ENCODE measurements around the gene EGLN1. TPM values are rescaled to one million over a fixed set of nuclear protein-coding genes. Genes with fewer than 3 reads are reported as not detected.

The EGLN1 gene
- total RNA-seq, 4 donors from 2014 or later: 42.5 to 67.5 (median 56.7) TPM

DNA sequence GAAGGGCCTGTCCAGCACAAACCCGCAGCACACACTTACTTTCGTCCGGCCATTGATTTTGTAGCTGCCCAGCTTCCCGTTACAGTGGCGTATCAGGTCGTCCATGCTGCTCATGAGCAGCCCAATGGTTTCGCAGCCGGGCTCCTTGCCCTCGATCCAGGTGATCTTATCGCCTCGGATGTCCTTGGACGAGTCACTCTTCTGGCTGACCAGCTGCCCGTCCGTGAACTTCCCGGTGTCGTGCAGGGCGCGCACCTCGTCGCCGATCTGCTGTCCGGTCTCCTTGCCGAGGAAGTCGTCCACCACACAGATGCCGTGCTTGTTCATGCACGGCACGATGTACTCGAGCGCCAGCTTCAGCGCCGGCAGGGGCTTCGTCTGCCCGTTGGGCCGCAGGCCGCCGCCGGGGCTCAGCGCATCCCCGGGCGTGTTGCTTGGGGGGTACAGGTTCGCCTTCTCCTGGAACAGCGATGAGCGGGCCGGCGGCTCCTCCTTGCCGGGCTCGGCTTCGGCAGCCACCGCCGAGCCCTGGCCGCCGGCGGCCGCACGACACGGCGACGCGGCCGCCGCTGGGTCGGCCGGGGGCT, 1.0 kb downstream of the EGLN1 start:
- peak overlapping the region; percentile 66 to 80 for H3K4me3 ChIP-seq
- H3K36me3 ChIP-seq: no peaks in the 10 kb centered on the region
- no peaks in the 10 kb centered on the region for H3K9me3 ChIP-seq
- peaks cover 0 to 57% (median 15%) of the 10 kb centered on the region in 3 donors for H3K4me1 ChIP-seq
- no peak for ATAC-seq
- H3K27me3 ChIP-seq: no peaks in the 10 kb centered on the region
- WGBS, 2 donors (ENCODE audit: low coverage in 1 of 2): 3% methylated on average over 6 of the region's 63 CpGs; no CpG with 5 or more reads in 1 of the 2 donors
- H3K27ac ChIP-seq: peak overlapping the region; percentile 95 to 98 (median 97)
- TF ChIP-seq EP300 (IDR thresholded peaks at IDR 0.05) (no peak), POLR2AphosphoS5 (IDR thresholded peaks at IDR 0.05) (peak; percentile 36)

DNA sequence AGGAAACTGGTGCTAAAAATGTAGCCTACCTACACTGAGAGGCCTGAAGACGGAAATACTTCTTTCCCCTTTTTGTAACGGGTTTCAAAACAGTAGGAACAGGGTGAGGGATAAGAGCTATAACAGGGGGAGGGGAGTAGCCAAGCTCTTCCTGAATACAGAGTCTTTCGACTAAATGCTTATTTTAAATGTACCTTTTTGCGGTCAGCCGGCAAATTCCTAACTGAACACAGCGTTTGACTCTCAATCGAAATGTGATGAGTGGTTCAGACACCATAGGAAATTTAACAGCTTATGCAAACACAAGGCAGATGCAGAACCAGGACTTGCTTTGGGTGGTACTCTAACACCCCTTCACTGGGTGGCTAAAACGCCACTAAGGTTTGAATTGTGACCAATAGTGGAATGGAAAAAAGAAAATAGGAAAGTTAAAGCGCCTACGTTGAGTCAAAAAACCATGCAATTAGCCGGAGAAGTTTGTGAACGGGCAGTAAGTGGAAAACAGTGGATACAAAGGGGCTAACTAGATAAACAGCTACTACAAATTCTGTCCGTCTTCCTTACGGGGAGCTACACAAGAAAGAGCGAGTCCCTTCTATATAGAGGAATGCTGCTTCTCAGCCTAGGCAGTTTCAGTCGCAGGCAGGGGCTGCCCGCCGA, 1.7 kb downstream of the EGLN1 start:
- H3K27ac ChIP-seq: peak overlapping the region; percentile 95 to 98 (median 97)
- H3K36me3 ChIP-seq: no peaks in the 10 kb centered on the region
- 0 to 2% methylated on average over 15 of the region's 18 CpGs for WGBS, 2 donors (ENCODE audit: low coverage in 1 of 2)
- no peak for ATAC-seq
- H3K4me1 ChIP-seq: peaks cover 0 to 63% (median 18%) of the 10 kb centered on the region in 3 donors
- TF ChIP-seq POLR2AphosphoS5 (IDR thresholded peaks at IDR 0.05) (no peak), EP300 (IDR thresholded peaks at IDR 0.05) (no peak), POLR2A (IDR thresholded peaks at IDR 0.05) (no peak)
- TF ChIP-seq, protein P1, sequence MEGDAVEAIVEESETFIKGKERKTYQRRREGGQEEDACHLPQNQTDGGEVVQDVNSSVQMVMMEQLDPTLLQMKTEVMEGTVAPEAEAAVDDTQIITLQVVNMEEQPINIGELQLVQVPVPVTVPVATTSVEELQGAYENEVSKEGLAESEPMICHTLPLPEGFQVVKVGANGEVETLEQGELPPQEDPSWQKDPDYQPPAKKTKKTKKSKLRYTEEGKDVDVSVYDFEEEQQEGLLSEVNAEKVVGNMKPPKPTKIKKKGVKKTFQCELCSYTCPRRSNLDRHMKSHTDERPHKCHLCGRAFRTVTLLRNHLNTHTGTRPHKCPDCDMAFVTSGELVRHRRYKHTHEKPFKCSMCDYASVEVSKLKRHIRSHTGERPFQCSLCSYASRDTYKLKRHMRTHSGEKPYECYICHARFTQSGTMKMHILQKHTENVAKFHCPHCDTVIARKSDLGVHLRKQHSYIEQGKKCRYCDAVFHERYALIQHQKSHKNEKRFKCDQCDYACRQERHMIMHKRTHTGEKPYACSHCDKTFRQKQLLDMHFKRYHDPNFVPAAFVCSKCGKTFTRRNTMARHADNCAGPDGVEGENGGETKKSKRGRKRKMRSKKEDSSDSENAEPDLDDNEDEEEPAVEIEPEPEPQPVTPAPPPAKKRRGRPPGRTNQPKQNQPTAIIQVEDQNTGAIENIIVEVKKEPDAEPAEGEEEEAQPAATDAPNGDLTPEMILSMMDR (IDR thresholded peaks at IDR 0.05): no peak
- H3K9me3 ChIP-seq: no peaks in the 10 kb centered on the region
- peak overlapping the region; percentile 66 to 80 for H3K4me3 ChIP-seq
- H3K27me3 ChIP-seq: no peaks in the 10 kb centered on the region

DNA sequence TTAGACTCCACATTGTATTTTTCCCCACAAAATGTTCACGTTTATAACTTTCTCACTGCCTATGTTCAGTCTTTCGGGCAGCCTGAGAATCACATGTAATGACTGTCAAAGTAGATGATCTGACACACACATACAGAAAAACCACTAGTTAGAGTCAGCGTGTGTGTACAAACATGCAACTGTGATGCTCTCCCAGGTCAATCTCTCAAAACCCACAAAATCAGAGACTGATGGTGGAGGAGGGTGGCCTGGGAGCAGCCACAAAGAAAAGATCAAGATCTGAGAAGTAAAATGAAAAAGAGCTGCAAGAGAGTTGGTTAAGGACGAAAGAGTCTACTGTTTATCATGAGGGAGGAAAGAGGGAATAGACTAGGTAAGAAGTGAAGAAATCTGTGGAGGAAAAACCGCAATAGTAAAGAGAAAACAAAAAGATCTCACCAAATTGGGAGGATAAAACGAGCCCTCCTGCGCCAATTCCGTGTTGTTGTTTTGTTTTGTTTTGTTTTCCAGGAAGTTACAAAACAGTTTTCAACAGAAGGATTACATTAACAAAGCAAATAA, 2.3 kb downstream of the EGLN1 start:
- no peak for ATAC-seq
- no peaks in the 10 kb centered on the region for H3K36me3 ChIP-seq
- peaks cover 5 to 70% (median 20%) of the 10 kb centered on the region in 3 donors for H3K4me1 ChIP-seq
- no peaks in the 10 kb centered on the region for H3K27me3 ChIP-seq
- TF ChIP-seq EP300 (IDR thresholded peaks at IDR 0.05) (no peak), POLR2A (IDR thresholded peaks at IDR 0.05) (no peak), POLR2AphosphoS5 (IDR thresholded peaks at IDR 0.05) (no peak)
- TF ChIP-seq, protein P1 (IDR thresholded peaks at IDR 0.05): no peak
- WGBS, 2 donors (ENCODE audit: low coverage in 1 of 2): 10 to 12% methylated on average over 7 to 8 of the region's 8 CpGs
- peak overlapping the region in 3 of 4 donors; percentile 97 to 98 (median 97) for H3K27ac ChIP-seq
- no peaks in the 10 kb centered on the region for H3K9me3 ChIP-seq
- H3K4me3 ChIP-seq: peak overlapping the region; percentile 66 to 80

DNA sequence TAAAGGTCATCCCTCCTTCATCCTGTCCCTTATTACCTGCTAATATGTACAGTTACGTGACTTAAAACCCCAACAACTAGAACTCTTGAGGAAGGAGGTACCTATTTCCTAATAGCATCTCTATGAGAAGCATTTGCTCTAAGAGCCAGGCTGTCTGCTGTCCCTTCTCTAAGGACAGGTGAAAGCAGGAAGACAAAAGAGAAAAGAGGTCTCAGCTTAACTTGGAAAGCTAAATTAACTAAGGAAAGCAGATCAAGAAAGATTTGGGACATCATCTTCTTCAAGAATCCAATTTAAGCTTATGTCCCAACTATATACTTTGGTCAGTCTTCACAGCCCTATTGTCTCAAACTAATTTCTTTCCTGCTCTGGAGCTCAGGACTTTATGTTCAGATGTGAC, 2.9 kb downstream of the EGLN1 start:
- peak overlapping the region; percentile 66 to 80 for H3K4me3 ChIP-seq
- H3K36me3 ChIP-seq: no peaks in the 10 kb centered on the region
- peaks cover 5 to 75% (median 26%) of the 10 kb centered on the region in 3 donors for H3K4me1 ChIP-seq
- peak overlapping the region in 1 of 4 donors; percentile 97 for H3K27ac ChIP-seq
- H3K9me3 ChIP-seq: no peaks in the 10 kb centered on the region
- no peak for ATAC-seq
- no peak for TF ChIP-seq EP300 (IDR thresholded peaks at IDR 0.05)
- TF ChIP-seq, protein P1 (IDR thresholded peaks at IDR 0.05): no peak
- TF ChIP-seq POLR2A (IDR thresholded peaks at IDR 0.05): no peak
- no peak for TF ChIP-seq POLR2AphosphoS5 (IDR thresholded peaks at IDR 0.05)
- 17 to 20% methylated on average over 1 of the region's 1 CpG for WGBS, 2 donors (ENCODE audit: low coverage in 1 of 2)
- no peaks in the 10 kb centered on the region for H3K27me3 ChIP-seq

DNA sequence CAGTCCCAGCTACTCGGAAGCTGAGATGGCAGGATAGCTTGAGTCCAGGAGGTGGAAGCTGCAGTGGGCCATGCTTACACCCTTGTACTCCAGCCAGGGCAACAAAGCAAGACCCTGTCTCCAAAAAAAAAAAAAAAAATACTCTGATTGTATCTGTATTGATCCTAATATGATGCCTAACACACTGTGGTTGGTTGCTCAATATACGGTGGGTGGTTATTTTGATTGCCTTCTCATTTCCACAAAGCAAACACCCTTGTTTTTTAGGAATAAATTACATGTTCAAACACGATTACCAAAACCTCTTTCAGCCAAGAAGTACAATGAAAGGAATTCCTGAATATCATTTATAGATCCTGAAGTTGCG, 3.4 kb downstream of the EGLN1 start:
- WGBS, 2 donors (ENCODE audit: low coverage in 1 of 2): 21 to 43% methylated on average over 3 to 4 of the region's 4 CpGs
- Histone ChIP-seq H3K36me3 (no peaks in the 10 kb centered on the region), H3K9me3 (no peaks in the 10 kb centered on the region), H3K27me3 (no peaks in the 10 kb centered on the region), H3K27ac (peak overlapping the region in 1 of 4 donors; percentile 97), H3K4me3 (peak overlapping the region; percentile 66 to 80), H3K4me1 (peaks cover 5 to 75% (median 30%) of the 10 kb centered on the region in 3 donors)
- no peak for ATAC-seq
- no peak for TF ChIP-seq EP300 (IDR thresholded peaks at IDR 0.05)
- TF ChIP-seq POLR2A (IDR thresholded peaks at IDR 0.05): no peak
- no peak for TF ChIP-seq POLR2AphosphoS5 (IDR thresholded peaks at IDR 0.05)
- TF ChIP-seq, protein P1 (IDR thresholded peaks at IDR 0.05): no peak

Data from gastroesophageal sphincter (tissue), 4 donors.